Breast epithelium (tissue), 3 donors: ENCODE results near the gene SLC22A25.

Experiments
- POLR2A ChIP-seq: fragments of 450-650 bp; IDR thresholded peaks from one replicate; pipeline ENCODE4 v1.6.1; 2016; ENCODE audit warnings: antibody characterized with exemption, mild to moderate bottlenecking, moderate library complexity
- POLR2AphosphoS5 ChIP-seq, 3 donors: sonication (generic); formaldehyde crosslinking; IDR thresholded peaks; one replicate each; pipeline ENCODE4 v1.6.1; 2017; ENCODE audit warnings: antibody characterized with exemption in 3 of 3
- TF ChIP-seq, protein P1 (sequence below), 3 donors: fragments of 450-650 bp; IDR thresholded peaks; one replicate each; pipeline ENCODE4 v1.5.1; 2016 to 2017; ENCODE audit warnings: antibody characterized with exemption in 3 of 3, mild to moderate bottlenecking in 3 of 3, moderate library complexity in 3 of 3

GRCh38 chr11:63240098-63240497 is 3.3 kb downstream of the SLC22A25 start:
- TF ChIP-seq, protein P1, sequence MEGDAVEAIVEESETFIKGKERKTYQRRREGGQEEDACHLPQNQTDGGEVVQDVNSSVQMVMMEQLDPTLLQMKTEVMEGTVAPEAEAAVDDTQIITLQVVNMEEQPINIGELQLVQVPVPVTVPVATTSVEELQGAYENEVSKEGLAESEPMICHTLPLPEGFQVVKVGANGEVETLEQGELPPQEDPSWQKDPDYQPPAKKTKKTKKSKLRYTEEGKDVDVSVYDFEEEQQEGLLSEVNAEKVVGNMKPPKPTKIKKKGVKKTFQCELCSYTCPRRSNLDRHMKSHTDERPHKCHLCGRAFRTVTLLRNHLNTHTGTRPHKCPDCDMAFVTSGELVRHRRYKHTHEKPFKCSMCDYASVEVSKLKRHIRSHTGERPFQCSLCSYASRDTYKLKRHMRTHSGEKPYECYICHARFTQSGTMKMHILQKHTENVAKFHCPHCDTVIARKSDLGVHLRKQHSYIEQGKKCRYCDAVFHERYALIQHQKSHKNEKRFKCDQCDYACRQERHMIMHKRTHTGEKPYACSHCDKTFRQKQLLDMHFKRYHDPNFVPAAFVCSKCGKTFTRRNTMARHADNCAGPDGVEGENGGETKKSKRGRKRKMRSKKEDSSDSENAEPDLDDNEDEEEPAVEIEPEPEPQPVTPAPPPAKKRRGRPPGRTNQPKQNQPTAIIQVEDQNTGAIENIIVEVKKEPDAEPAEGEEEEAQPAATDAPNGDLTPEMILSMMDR (IDR thresholded peaks at IDR 0.05), result no peak
- no peak for TF ChIP-seq POLR2AphosphoS5 (IDR thresholded peaks at IDR 0.05)
- no peak for TF ChIP-seq POLR2A
